SH-SY5Y (cell line): ENCODE data around the gene ZNF598.

Experiments
- GATA2 ChIP-seq: IDR thresholded peaks from 2 replicates; pipeline ENCODE4 v1.6.1; 2011; ENCODE audit warnings: mild to moderate bottlenecking, low read depth, low read length
- GATA3 ChIP-seq: IDR thresholded peaks from 2 replicates; pipeline ENCODE4 v1.6.1; 2011; ENCODE audit warnings: low read depth, mild to moderate bottlenecking, low read length, moderate library complexity

ZNF598 gene

GRCh38 chr16:1961651-1962067 lies 48.0 kb downstream of the ZNF598 start:
- TF ChIP-seq GATA3 (no peak), GATA2 (no peak)

DNA sequence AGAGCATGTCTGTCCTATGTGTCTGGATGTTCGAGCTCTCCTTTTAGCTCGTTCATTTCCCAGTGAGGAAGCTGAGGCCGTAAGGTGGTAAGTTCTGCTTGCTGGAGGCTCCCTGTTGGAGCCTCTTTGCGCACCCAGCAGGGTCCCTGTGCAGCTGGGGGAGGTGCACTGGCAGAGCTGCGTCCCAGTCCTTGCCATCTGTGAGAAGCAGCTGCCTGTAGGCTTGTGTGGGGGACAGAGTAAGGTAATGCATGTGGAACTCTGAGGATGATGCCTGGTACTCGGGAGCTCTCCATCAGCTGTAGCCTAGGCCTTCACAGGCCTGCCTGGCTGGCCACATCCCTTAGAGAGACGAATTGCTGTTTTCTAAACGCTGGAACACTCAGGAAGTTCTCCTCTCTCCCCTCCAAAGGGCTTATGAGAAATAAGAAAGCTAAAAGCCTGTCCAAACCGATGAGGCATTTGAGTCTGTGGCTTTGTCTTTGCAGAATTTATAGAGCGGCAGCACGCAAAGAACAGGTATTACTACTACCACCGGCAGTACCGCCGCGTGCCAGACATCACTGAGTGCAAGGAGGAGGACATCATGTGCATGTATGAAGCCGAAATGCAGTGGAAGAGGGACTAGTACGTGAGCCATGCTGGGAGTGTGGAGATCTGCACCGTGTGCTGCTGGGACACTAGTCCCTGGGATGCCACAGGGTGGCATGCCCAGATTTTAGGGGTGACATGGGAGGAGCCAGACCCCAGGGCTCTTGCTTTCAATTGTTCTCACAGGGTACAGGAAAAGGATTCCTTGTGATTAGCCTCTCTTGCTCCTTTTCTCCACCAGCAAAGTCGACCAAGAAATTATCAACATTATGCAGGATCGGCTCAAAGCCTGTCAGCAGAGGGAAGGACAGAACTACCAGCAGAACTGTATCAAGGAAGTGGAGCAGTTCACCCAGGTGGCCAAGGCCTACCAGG lies 48.7 kb downstream of the ZNF598 start:
- TF ChIP-seq GATA3 = no peak
- no peak for TF ChIP-seq GATA2

DNA sequence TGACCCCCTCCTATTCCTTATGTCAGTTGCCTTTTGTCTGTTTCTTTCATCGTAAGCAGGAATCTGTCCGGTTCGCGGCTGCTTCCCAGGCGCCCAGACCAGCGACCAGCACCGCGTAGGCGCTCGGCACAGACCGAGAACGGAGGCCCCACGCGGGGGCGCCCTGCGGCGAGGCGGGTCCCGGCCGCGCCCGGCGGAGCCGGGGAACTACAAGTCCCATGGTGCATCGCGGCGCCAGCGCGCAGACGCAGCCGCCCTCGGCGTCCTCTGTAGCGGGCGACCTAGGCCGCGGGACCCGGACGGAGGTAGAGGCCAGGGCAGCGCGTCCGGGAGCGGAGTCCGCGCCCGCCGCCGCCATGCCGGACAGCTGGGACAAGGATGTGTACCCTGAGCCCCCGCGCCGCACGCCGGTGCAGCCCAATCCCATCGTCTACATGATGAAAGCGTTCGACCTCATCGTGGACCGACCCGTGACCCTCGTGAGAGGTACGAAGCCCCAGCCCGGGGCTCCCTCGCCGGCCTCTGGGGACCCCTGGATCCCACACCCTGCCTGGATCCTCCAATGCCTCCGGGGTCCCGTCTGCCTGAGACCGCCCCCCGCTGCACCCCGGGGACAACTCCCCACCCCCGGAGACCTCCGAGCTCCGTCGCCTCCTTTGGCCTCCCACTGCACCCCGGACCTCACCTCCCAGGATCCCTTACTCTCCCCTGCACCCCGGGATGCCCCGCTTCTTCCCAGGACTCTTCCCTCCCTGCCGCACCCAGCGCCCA lies 50.2 kb downstream of the ZNF598 start, which contains the start of gene NDUFB10:
Gene NDUFB10 (plus strand): TSS at position 270 of the 771 bp plus-strand sequence. CDS start 87 bp downstream, at position 357.
- TF ChIP-seq GATA3 = no peak

DNA sequence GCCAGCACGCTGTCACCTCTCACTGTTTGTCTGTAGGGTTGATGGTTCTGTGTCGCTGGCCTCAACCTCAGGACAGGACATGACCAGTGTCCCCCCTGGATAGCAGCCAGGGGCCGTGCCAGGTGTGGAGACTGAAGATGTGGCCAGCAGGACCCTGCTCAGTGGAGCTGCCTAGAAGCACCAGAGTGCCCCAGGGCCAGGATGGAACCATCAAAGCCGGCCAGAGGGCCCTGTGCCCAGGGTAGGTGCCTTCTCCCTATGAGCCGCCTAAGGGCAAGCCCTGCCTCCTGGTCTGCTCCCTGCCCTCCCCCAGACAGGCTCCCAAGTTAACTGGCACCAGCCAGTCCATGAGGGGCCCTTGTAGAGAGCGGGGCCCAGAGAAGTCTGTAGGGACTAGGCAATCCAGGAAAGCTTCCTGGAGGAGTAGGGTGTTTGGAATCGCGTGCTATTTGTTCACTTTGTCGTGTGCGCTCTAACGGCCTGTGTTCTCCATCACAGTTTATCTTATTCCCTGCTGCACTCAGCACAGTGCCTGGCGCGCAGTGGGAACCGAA lies 50.8 kb downstream of the ZNF598 start:
- TF ChIP-seq GATA2 (no peak), GATA3 (no peak)

DNA sequence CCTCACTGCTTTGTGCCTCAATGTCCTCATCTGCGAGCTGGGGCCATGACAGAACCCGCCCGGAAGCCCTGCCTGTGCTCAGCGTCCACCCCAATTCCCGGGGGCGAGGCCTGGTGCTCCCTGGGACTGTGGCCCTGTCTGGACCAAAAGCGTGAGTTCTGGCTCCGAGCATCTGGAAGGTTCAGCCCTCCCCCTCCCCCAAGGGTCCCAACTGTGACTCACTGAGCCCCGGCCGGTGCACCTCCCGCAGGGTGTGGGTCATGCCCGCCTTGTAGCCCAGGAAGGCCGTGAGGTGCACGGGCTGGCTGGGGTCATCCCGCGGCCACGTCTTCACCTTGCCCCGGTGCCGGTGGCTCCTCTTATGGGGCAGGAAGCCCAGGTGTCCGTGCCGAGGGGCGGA lies 55.9 kb downstream of the ZNF598 start:
- TF ChIP-seq GATA3 = no peak
- no peak for TF ChIP-seq GATA2

DNA sequence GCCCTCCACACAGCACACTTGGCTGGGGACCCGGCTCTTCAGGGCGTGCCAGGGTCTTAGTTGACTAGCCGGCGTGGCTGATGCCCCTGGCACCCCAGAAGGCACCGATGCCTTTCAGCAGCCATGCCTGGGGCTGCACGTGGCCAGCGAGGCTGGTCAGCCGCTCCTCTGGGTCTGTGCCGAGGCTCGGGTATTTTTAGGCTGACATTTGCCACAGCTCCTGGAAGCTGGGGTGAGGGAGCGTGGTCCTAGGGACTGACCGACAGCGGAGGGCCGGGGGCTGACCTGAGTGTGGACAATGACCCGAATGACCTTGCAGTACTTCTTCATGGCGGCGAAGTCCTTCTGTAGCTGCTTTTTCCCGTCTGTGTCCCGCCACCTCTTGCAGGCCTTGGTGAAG lies 59.1 kb downstream of the ZNF598 start:
- TF ChIP-seq GATA3 (no peak), GATA2 (no peak)

GRCh38 chr16:1950047-1950446 lies 59.6 kb downstream of the ZNF598 start:
- TF ChIP-seq GATA2 (no peak), GATA3 (no peak)

- TF ChIP-seq GATA3 (no peak), GATA2 (no peak)
Observed at GRCh38 chr16:1949507-1949906, 60.1 kb downstream of the ZNF598 start.
